CD14-positive monocyte (primary cell): Measurements from ENCODE around the gene HSPA2. TPM values are rescaled to one million over a fixed set of nuclear protein-coding genes. Genes with fewer than 3 reads are reported as not detected.

Experiments
- DNase-seq, 3 donors: peaks; one replicate each; pipeline ENCODE4 v3.0.0-alpha.2; 2011 to 2022
- H2AFZ ChIP-seq: 2 replicates; pipeline ENCODE4 v1.6.0; 2012; ENCODE audit warnings: mild to moderate bottlenecking, low read depth, low read length, inconsistent platforms; ENCODE audit not compliant: insufficient read depth, poor library complexity, severe bottlenecking
- H3K27ac ChIP-seq, 2 donors: 1 replicate in 1 of 2; 2 replicates in 1 of 2; pipeline ENCODE4 v1.5.1; 2012 to 2013; ENCODE audit warnings: low read length in 2 of 2, control low read depth in 1 of 2, inconsistent platforms in 1 of 2, low read depth in 1 of 2, mild to moderate bottlenecking in 1 of 2
- H3K27me3 ChIP-seq, 2 donors: one replicate each; pipeline versions ENCODE4 v1.6.0 to v1.6.1; 2011 to 2013; ENCODE audit warnings: low read length in 2 of 2; ENCODE audit not compliant: control insufficient read depth in 2 of 2, insufficient read depth in 2 of 2
- H3K36me3 ChIP-seq, 2 donors: replicated peaks in 1 of 2; 1 replicate in 1 of 2; 2 replicates in 1 of 2; pipeline versions ENCODE4 v1.5.1 to v1.6.1; 2012 to 2013; ENCODE audit warnings: low read length in 2 of 2, control low read depth in 1 of 2, inconsistent platforms in 1 of 2, mild to moderate bottlenecking in 1 of 2; ENCODE audit not compliant: insufficient read depth in 2 of 2, control insufficient read depth in 1 of 2
- H3K4me1 ChIP-seq, 2 donors: 1 replicate in 1 of 2; 2 replicates in 1 of 2; pipeline versions ENCODE4 v1.5.1 to v1.6.1; 2012 to 2013; ENCODE audit warnings: low read length in 2 of 2, control low read depth in 1 of 2, inconsistent platforms in 1 of 2, mild to moderate bottlenecking in 1 of 2, moderate library complexity in 1 of 2; ENCODE audit not compliant: insufficient read depth in 2 of 2, control insufficient read depth in 1 of 2
- H3K4me2 ChIP-seq: replicated peaks from 2 replicates; pipeline ENCODE3; 2012; ENCODE audit warnings: low read length, moderate library complexity, mild to moderate bottlenecking; ENCODE audit not compliant: poor library complexity, severe bottlenecking; ENCODE audit errors: extremely low read depth
- H3K4me3 ChIP-seq, 3 experiments: fragments of 200-600 bp in 1 of 3; sonication (generic) in 1 of 3; replicated peaks in 1 of 3; 1 replicate in 2 of 3; 2 replicates in 1 of 3; pipeline ENCODE4 v1.5.1; 2011 to 2013; ENCODE audit warnings: low read length in 3 of 3, mild to moderate bottlenecking in 3 of 3, control low read depth in 2 of 3, low read depth in 2 of 3, inconsistent platforms in 1 of 3, moderate library complexity in 1 of 3
- H3K79me2 ChIP-seq: 2 replicates; pipeline ENCODE4 v1.6.0; 2012; ENCODE audit warnings: mild to moderate bottlenecking, control low read depth, inconsistent platforms, low read length, moderate library complexity; ENCODE audit not compliant: insufficient read depth
- H3K9ac ChIP-seq: 2 replicates; pipeline ENCODE4 v1.6.0; 2017; ENCODE audit warnings: low read length, mild to moderate bottlenecking; ENCODE audit not compliant: insufficient read depth, poor library complexity, severe bottlenecking
- H3K9me3 ChIP-seq, 2 donors: replicated peaks in 1 of 2; 1 replicate in 1 of 2; 2 replicates in 1 of 2; pipeline versions ENCODE4 v1.5.1 to v1.6.1; 2012 to 2013; ENCODE audit warnings: low read length in 2 of 2, control low read depth in 1 of 2; ENCODE audit not compliant: control insufficient read depth in 1 of 2, insufficient read depth in 1 of 2
- H4K20me1 ChIP-seq: 2 replicates; pipeline ENCODE4 v1.6.0; 2012; ENCODE audit warnings: mild to moderate bottlenecking, low read length, control low read depth, moderate library complexity; ENCODE audit not compliant: insufficient read depth
- H3K27ac Mint-ChIP-seq, 7 donors: one replicate each; pipeline ENCODE4 v1.8.0; 2020; ENCODE audit warnings: mild to moderate bottlenecking in 7 of 7, mixed read lengths in 7 of 7, moderate library complexity in 6 of 7, inconsistent platforms in 2 of 7
- H3K27me3 Mint-ChIP-seq, 3 donors: one replicate each; pipeline ENCODE4 v1.8.0; 2021 to 2022; ENCODE audit warnings: low read depth in 3 of 3, mild to moderate bottlenecking in 3 of 3, mixed read lengths in 3 of 3, moderate library complexity in 3 of 3, inconsistent platforms in 1 of 3
- H3K36me3 Mint-ChIP-seq, 2 donors: one replicate each; pipeline ENCODE4 v1.8.0; 2020; ENCODE audit warnings: mixed read lengths in 2 of 2, inconsistent platforms in 1 of 2, mild to moderate bottlenecking in 1 of 2
- H3K4me1 Mint-ChIP-seq: one replicate; pipeline ENCODE4 v1.8.0; 2020; ENCODE audit warnings: mild to moderate bottlenecking, mixed read lengths
- H3K4me3 Mint-ChIP-seq, 2 donors: one replicate each; pipeline ENCODE4 v1.8.0; 2020; ENCODE audit warnings: mild to moderate bottlenecking in 2 of 2, mixed read lengths in 2 of 2, moderate library complexity in 1 of 2
- H3K9me3 Mint-ChIP-seq, 7 donors: one replicate each; pipeline ENCODE4 v1.8.0; 2020 to 2022; ENCODE audit warnings: mixed read lengths in 7 of 7, mild to moderate bottlenecking in 6 of 7, moderate library complexity in 6 of 7, inconsistent platforms in 2 of 7
- WGBS: methylation state at CpG from one replicate; pipeline ENCODE4 v1.1.5; 2013; ENCODE audit warnings: missing lambda C conversion rate; ENCODE audit not compliant: insufficient coverage; 5-methylcytosine and 5-hydroxymethylcytosine counted together
- intact Hi-C, 2 donors: fragments of 100-400 bp; cut with micrococcal nuclease; formaldehyde crosslinking; loops; one replicate each; pipeline versions ENCODE4 v1.15.0 to v1.15.1; 2023
- polyA plus RNA-seq, 3 donors: library from polyadenylated mRNA; depleted of rRNA in 1 of 3; unstranded in 2 of 3; stranded (reverse) in 1 of 3; fragments of 300-500 nt in 2 of 3; fragments of >200 nt in 1 of 3; fragmentation: Illumina TruSeq in 2 of 3; gene quantifications; 1 replicate in 2 of 3; 2 replicates in 1 of 3; pipeline ENCODE4 v1.2.3, GENCODE V29; 2012 to 2021
- TF ChIP-seq, protein P1 (sequence below): fragments of 200-600 bp; IDR thresholded peaks from one replicate; pipeline ENCODE4 v1.8.0; 2022; ENCODE audit warnings: antibody characterized with exemption, mild to moderate bottlenecking

Gene HSPA2
- polyA plus RNA-seq, 3 donors = 0.17 to 0.41 TPM; not detected in 1

GRCh38 chr14:64544607-64545312 is 4.2 kb downstream of the HSPA2 start:
- peaks cover 18 to 27% (median 23%) of the 10 kb centered on the region in 7 donors for H3K9me3 Mint-ChIP-seq
- TF ChIP-seq, protein P1, sequence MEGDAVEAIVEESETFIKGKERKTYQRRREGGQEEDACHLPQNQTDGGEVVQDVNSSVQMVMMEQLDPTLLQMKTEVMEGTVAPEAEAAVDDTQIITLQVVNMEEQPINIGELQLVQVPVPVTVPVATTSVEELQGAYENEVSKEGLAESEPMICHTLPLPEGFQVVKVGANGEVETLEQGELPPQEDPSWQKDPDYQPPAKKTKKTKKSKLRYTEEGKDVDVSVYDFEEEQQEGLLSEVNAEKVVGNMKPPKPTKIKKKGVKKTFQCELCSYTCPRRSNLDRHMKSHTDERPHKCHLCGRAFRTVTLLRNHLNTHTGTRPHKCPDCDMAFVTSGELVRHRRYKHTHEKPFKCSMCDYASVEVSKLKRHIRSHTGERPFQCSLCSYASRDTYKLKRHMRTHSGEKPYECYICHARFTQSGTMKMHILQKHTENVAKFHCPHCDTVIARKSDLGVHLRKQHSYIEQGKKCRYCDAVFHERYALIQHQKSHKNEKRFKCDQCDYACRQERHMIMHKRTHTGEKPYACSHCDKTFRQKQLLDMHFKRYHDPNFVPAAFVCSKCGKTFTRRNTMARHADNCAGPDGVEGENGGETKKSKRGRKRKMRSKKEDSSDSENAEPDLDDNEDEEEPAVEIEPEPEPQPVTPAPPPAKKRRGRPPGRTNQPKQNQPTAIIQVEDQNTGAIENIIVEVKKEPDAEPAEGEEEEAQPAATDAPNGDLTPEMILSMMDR = no peak
- Histone ChIP-seq H2AFZ (no peak overlapping the region), H3K79me2 (no peaks in the 10 kb centered on the region), H3K27me3 (peaks cover 54 to 66% of the 10 kb centered on the region in 2 donors), H3K4me1 (peaks cover 25 to 32% of the 10 kb centered on the region in 2 donors), H4K20me1 (no peaks in the 10 kb centered on the region), H3K4me2 (no peak overlapping the region), H3K27ac (no peak overlapping the region), H3K4me3 (no peak overlapping the region), H3K9me3 (peaks cover 17 to 24% of the 10 kb centered on the region in 2 donors), H3K9ac (no peak overlapping the region), H3K36me3 (no peaks in the 10 kb centered on the region)
- no peak for DNase-seq
- peaks cover 33% of the 10 kb centered on the region for H3K4me1 Mint-ChIP-seq
- H3K27ac Mint-ChIP-seq = no peak overlapping the region
- intact Hi-C loops = loop anchor here (5.0 to 10.0 kb wide), 3 partner anchors 37 to 440 kb away; partner anchors contain the start of gene FNTB (in 1 of the 2)
- 100% methylated on average over 1 of the region's 5 CpGs for WGBS
- H3K36me3 Mint-ChIP-seq = peaks cover 16% of the 10 kb centered on the region in 2 donors
- H3K27me3 Mint-ChIP-seq = peaks cover 52 to 74% (median 69%) of the 10 kb centered on the region in 3 donors
- peak overlapping the region in 1 of 2 donors; percentile 57 for H3K4me3 Mint-ChIP-seq

- peaks cover 4 to 6% of the 10 kb centered on the region in 2 donors for H3K36me3 Mint-ChIP-seq
- Histone ChIP-seq H3K9ac (no peak overlapping the region), H2AFZ (no peak overlapping the region), H3K36me3 (no peaks in the 10 kb centered on the region), H3K27me3 (peaks cover 44 to 70% of the 10 kb centered on the region in 2 donors), H3K4me1 (peaks cover 10 to 12% of the 10 kb centered on the region in 2 donors), H3K4me3 (no peak overlapping the region), H3K27ac (no peak overlapping the region), H4K20me1 (no peaks in the 10 kb centered on the region), H3K9me3 (no peaks in the 10 kb centered on the region), H3K79me2 (no peaks in the 10 kb centered on the region), H3K4me2 (peak overlapping the region; percentile 47)
- intact Hi-C loops = loop anchor here in 1 of 2 donors (10.0 kb wide), 1 partner anchor 436 kb away; the partner anchor contains the start of gene FNTB
- H3K4me3 Mint-ChIP-seq = peak overlapping the region in 1 of 2 donors; percentile 75
- H3K27me3 Mint-ChIP-seq = peaks cover 50 to 74% (median 61%) of the 10 kb centered on the region in 3 donors
- TF ChIP-seq, protein P1 = no peak
- no peak for DNase-seq
- H3K9me3 Mint-ChIP-seq = peaks cover 0 to 5% (median 0%) of the 10 kb centered on the region in 7 donors
- H3K4me1 Mint-ChIP-seq = peaks cover 11% of the 10 kb centered on the region
- no peak overlapping the region for H3K27ac Mint-ChIP-seq
- WGBS = no CpG with 5 or more reads among the region's 1 CpG
Observed at GRCh38 chr14:64549016-64549415, 8.5 kb downstream of the HSPA2 start.
